Brain pericyte (primary cell): Measurements from ENCODE around the gene RPS21.
"Not testable (repeated sequence)": the region's sequence is repeated elsewhere in the genome, so short reads cannot be mapped to it uniquely, and the experiment has no call there.

Experiments
- DNase-seq: peaks from one replicate; pipeline ENCODE4 v3.0.0-alpha.2; 2012; ENCODE audit warnings: low read depth, low spot score

The RPS21 gene

DNA sequence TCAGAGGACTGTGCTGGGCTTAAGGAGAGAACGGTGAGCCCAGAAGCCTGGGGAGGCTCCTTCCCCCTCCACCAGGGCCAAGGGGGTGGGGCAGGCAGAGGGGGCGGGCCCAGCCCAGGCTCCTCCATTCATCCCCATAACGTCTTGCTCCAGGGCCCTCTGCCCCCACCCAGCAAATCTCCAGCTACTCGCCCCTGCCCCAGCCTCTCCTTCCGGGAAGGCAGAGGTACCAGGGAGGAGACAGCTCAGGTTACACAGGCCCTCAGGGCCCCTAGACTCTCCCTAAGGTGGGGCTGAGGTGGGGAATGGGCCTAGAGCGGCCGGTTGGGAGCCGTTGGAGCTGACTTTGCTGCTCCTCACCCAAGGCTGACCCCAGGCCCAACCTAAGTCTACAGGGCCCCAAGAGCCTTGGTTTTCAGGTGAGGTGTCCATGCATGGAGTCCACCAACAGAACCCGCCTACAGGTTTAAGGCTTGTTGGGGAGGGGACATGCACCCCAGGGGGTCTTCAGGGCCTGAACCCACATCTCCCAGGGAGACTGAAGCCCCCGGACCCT, 21.0 kb upstream of the RPS21 start:
- no peak for DNase-seq

DNA sequence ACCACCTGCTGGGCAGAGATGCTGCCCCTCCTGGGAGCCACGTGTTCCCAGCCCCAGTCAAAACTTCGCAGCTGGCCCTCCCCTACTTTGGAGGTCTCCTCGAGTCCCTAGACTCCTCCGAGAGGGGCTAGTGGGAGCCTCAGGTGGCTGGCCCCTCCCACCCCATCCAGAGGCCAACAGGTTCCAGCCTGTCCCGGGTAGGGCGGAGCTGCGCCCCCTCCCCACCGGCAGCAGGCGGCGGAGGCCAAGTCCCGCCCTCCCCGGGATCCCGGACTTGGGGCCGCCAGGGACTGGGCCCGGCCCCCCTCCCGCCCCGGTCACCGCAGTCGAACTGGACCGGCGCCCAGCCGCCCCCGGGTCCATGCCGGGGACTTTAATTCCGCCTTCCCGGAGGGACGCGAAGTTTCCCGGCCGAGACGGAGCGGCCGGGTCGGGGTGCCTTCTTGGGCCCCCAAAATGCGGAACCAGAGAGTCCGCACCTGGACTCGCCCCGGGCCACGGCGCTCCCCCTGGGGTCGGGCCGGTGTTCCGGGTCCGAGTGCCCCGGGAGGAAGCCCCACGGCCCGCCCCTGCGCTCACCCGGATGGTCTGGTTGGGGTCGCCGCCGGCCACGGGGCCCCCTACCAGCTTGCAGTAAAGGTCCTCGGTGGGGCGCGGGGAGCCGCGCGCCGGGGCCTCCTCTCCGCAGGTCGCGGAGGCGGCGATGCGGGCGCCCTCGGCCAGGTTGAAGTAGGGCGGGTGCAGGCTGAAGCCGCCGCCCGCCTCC, 20.4 kb upstream of the RPS21 start:
- no peak for DNase-seq

DNA sequence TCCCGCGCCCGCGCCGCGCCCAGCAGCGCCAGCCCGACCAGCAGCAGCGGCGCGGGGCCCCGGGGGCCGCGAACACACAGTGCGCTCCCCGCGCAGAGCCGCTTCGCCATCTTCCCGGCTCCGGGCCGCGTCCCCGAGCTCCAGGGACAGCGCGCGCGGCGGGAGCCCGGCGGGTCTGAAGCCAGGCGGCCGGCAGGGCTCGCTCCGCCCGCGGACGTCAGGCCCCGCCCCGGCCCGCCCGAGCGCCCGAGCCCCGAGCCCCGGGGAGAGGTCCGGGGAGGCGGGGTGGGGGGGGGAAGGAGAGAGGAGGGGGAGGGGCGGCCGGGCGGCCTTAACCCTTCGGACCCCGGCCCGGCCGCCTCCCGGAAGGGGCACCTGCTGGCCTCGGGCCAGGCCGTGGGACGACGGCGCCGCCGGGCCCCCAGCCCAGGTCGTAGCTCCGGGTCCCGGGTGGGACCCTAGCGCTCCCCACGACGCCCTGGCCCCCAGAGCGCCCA, 19.7 kb upstream of the RPS21 start, which contains the start of gene LAMA5:
Gene LAMA5 (minus strand): TSS at position 177 of the 497 bp plus-strand sequence. CDS start 67 bp downstream, at position 110.
- no peak for DNase-seq

DNA sequence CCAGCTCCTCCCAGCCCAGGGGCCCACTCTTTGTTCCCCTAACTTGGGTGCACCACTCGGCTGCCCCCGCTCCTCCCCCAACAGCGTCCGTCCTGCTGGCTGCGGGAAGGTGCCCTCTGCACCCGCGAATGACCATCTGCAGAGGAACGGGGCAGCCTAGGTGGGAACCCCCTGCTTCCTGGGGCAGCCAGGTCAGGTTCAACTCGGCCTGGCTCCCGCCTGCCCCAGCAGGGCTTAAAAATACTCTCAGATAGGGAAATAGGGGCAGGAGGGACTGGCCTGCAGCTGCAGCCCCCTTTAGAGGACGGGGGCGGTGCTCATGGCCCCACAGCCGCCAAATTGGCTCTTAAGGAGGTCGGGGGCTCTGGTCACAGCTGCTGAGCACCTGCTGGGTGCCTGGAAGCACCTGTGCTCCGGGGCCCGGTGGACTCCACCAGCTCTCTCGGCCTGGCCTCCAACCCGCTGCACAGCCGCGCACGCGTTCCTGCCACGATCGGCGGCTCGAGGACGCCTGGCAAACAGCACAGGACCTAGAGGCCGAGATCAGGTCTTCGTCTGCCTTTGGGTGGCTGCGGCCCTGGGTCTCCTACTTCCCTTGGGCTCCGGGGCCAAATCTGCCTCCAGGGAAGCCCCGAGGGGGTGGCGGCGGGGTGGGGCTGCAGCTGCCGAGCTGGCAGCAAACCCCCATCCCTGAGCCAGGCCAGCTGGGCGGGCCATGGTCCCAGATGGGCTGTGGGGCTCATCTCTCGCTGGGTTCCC, 19.1 kb upstream of the RPS21 start:
- DNase-seq: no peak

DNA sequence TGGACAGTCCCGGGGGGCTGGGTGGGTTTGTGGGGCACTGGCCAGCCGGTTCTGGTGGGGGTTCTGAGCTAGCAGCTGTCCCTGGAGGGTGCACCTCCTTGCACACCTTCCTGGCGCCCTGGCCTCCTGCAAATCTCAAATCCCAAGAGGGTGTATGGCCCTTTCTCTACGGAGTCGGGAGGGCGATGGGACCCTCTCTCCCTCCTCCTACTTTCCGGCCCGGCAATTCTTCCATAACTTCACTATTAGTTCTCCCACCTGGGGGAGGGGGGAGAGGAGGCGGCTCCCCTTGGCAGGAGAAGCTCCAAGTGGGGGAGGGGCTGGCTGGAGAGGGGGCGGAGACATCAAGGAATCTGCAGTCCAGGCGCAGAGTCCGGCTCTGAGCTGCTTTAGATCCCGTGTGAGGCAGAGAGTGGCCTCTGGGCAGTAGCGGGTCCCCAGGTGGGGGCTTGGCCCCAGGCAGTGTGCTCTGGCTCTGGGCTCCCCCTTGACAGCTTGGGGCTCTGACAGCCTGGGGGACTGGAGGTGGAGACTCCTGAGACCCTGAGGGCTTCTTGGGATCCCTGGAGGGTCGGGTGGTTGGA, 18.4 kb upstream of the RPS21 start:
- no peak for DNase-seq

DNA sequence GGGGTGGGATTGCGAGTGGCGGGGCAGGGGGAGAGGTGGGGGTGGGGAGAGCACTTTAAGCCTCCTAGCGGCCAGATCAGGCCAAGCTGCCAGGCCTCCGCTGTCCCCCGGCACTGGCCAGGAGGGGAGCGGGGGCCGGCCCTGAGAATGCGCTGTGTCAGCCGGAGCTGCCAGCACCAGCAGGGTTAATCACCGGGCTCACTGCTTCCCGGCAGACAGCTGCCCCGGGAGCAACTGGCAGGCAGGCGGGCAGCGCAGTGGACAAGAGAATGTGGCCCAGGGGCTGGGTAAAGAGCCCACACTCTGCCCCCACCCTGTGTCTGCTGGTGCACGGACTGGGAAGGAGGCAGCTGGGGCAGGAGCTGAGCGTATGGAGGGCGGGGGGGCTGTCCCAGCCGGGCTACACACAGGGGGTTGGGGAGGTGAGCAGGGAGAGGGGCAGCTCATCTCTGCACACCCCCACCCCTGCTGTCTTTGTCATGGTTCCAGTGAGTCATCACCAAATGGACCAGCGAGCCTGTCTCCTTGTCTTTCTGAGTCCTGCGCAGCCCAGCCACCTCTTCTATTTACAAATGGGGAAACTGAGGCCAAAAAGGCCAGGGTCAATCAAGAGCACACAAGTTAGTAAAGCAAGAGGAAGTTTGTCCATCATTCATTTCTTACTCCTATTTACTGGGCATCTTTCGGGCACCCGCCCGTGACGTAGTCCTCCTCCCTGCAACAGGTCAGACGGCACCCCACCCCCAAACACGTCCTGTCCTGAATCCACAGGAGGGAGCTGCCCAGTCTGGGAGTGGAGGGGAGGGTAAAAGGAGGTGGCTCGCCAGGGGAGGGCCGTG, 17.7 kb upstream of the RPS21 start:
- no peak for DNase-seq

DNA sequence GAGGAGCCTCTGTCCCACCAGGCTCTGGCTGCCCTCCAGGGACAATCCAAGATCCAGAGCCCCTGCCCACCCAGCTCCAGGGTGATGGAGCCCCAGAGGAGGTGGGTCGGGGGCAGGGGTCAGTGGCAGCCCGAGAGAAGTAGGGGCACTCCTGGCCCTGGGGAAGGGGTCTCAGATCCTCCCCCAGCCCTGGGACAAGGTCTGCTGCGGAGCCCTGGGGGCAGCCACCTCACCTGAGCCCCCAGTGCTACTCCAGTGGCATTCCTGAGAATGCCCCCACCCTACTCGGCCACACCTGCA, 17.1 kb upstream of the RPS21 start:
- no peak for DNase-seq

DNA sequence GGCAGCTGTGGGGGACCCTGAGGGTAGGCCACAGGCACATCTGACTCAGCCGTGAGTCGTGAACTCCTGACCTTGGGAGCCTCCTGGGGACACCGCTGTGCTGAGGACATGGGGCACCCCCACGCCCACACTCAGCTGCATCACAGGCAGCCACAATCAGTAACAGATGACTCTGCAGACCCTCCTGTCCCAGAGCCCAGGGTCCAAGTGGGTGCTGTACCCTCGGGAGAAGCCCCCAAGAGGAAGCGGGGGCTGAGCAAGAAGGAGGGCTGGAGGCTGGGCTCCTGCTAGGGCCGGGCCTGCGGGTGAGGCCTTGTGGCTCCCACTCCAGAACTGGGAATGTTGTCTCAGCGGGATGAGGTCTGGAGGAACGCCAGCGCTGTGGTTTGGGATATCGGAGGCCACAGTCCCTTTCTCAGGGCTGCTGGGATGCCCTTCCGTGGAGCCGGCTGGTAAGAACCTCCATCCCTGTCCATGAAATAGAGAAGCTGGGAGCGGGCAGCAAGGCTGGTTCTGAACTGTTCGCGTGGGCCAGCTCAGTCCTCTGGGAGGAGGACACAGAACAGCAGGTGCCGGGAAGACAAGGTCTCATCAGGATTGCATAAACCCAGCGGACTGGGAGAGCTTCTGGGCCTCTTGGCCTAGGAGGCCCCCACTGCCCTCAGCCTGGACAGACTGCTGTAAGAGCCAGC, 16.6 kb upstream of the RPS21 start:
- no peak for DNase-seq

DNA sequence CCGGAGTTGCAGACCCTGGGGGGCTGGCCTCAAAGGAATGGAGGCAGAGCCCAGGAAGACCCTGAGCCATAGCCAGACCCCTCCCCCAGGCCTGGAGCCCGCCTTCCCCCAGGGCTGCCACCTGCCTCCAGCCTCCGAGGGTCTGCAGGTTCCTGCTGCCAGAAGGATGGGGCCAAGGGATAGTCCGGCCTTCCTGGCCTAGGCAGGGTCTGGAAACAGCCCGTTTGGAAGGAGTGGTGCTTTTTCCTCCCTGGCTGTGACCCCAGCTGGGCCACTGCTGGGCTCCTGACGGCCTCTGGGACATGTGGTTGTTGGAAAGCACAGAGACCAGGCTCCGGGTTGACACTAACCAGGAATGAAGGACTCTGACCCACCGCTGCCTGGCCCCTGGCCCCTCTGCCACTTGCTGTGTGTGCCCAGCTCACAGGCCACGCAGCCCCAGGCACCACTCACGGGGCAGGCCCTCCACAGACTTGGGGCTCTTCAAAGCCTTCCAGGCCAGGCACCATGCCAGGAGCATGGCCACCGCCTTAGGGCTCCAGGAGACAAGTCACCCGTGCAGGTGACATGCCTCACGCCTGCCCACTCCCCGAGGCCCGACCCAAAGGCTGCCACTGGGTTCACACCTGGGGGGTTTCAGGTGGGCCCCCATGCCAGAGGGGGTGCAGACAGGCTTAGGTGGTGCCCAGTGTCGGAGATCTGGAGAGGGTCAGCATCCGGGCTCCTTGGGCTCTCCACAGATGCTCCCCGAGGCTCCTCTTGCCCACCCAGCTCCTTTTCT, 15.9 kb upstream of the RPS21 start:
- no peak for DNase-seq

DNA sequence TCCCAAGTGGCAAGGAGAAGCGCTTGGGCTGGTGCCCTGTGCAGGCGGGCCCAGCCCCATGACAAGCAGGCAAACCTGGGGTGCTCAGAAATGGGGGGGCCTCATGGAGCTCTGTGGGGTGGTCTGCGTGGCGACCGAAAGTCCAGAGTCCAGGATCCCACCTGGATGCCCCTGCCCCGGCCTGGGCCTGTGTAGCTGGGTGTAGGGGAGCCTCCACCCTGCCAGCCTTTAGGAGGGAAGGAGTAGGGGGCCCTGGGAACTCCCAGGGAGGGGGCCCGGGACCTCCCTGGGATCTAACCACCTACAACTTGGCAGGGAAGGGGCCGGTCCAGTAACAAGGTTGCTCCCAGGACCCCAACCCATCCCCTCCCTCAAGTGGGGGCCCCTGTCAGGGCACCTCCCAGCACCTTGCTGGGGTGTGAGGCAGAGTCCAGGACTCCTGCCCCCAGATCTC, 15.3 kb upstream of the RPS21 start:
- no peak for DNase-seq

DNA sequence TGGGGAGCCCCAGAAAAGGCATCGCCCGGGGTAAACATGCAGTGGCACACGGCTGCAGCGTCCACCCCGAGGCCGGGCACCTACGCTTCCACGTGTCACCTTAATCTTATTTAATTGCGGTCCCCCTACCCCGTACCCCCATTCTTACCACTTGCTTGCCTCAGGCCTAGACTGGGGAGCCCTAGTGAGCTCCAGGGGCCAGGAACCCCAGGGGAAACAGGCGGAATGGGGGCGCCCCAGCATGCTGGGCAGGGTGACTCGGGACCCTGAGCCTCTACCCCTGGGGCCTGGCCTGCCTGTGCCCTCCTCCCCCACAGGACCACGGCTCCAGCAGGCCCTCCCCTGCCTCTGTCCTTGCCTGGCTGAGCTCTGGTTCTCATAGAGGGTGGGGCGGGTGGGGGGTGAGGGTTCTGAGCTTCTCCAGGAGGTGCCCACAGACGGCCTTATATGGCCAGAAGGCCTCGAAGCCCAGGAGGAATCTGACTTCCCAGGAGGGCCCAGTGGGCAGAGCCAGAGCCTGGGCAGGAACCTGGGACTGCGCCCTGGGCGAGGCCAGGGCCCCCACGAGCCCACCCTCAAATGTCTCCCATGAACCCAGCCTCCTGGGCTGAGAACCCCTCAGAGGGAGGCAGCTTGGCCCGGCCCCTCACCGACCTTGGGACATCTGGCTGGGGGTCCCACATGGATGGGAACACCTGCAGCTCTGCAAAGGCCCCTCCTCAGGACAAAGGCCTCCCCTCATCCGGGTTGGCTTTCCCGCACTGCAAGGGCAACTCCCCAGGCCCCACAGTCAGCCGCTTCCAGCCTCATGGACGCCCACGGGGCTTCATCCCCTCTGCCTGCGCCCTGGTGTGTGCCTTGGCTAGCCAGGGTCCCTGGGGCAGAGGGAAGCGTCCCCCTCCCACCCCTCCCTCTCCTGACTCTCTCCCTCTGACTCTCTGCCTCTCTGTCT, 14.6 kb upstream of the RPS21 start:
- DNase-seq: no peak

DNA sequence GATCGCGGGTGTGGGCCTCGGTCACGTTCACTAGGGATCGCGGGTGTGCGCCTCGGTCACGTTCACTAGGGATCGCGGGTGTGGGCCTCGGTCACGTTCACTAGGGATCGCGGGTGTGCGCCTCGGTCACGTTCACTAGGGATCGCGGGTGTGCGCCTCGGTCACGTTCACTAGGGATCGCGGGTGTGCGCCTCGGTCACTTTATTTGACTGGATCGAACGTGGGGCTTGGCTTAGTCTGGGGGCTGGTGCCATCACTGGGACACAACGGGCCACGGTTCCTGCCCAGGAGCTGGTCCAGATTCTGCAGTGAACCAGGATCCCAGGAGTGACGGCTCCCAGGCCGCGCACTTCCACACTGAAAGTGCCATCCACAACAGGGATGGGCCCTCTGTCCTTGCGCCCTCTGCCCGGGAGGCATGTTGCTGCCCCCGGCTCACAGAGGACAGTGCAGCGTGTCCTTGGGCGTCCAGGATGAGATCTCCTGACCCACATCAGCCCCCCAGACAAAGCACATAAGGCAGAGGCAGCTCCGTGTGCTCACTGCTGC, 13.2 kb upstream of the RPS21 start:
- not testable (repeated sequence) for DNase-seq

DNA sequence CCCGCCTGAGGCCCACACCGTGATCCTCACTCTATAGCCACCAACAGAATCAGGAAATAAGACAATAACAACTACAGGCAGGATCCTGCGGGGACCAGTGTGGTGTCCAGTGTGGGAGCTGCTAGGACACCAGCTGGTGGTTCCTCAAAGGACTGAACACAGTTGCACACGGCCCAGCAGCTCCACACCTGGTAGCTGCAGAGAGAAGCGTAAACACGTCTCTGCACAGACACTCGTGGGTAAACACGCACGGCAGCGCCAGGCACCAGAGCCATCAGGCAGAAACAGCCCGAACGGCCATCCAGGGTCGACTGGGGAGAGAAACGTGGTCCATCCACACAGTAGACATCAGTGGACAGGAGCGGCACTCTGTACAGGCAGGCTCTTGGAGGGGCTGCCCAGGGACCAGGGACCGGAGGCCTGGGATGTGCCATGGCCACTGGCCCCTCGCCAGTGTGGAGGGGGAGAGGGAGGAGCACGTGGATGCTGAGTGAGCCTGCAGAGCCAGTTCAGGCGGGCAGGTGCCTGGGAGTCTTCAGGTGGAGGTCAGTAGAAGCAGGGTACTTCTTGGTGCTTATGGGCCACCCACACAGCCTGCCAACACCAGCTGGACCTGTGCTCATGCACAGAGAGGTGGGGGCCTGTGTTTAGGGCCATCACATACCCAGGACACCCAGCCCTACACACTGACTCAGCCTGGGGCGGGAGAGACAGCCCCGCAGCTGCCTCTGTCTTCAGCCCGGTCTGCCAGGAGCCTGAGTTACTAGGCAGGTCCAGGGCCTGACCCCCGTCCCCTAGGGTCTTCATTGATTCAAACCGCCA, 12.4 kb upstream of the RPS21 start:
- DNase-seq: no peak

DNA sequence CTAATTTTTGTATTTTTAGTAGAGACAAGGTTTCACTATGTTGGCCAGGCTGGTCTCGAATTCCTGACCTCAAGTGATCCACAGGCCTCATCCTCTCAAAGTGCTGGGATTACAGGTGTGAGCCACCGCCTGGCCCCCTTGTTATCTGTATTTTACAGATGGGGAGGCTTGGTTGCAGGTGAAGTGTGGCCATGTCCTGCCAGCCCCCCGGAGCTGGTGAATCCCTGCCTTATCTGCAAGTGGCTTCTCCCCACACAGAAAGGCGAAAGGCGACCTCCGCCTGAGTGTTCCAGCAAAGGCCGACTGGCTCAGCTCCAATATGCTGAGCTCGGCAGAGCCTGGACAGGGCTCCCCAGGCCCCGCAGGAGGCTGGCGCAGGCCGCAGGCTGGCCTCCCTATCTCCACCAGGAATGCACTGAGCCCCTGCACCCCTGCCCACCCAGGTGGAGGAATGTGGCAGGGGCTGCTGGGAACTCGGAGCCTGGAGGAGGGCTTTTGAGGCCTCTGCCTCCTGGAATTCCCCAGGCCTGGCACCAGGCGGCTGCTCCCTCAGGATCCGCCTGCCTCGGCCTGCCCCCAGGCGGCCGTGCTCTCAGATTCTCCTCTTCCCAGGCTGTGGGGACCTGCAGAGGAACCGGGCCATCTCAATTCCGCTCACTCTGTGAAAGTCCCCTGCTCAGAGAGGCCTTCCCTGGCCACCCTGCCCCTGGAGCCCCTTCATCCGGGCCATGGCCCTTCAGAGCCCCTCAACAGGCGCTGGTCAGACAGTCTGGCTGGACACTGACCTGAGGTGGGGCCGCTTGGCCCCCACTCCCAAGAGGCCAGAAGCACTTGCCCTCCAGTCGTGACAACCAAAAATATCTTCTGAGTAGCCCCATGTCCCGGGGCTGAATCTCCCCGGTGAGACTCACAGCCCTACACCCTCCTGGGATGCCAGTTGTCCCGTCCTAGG, 10.5 kb upstream of the RPS21 start:
- no peak for DNase-seq

DNA sequence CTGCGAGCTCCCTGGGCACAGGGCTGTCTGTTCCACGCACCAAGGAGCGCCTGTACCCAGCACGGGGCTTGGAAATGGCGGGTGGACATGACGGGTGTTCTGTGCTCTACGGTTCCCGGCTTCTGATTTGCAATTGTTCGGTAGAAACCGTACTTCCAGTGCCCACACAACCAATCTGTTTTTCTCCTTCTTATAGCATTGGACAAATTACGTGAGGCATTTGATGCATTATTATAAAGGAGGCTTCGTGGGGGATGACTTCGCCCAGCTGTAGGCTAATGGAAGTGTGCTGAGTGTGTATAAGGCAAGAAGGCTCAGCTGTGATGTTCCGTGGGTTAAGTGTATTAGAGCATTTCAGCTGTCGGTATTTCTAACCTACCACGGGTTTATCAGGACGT, 9.8 kb upstream of the RPS21 start:
- DNase-seq: no peak

DNA sequence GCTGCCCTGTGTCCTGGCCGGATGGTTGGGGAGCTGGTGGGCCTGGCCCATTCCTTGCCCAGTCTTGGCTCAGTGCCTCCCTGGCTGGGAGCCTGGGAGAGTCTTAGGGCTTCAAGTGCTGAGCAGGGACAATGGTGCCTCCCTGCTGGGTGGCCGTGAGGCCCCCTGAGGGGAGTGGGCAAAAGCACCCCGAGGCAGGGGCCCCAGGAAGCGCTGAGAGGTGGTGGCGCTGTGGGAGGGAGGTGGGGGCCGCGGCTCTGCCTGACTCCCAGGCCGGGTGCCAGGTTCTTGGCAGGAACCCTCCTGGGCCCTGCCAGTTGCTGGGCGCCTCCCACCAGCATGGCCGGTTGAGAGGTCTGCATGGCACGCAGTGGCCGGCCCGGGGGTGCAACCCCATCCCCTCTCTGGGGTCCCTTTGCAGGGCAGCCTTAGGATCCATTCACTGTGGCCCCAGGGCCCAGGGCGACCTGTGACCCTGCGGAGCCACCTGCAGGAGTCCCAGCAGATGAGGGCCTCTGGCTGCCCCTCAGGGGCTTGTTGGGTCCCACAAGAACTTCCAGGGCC, 9.2 kb upstream of the RPS21 start:
- DNase-seq: no peak
